PC-9 (cell line): ENCODE measurements around the gene EPHA3.

ENCODE experiments used
- EZH2 ChIP-seq: fragments of 200-600 bp; sonication (generic); IDR thresholded peaks from 2 replicates; pipeline ENCODE4 v1.8.0; 2017; ENCODE audit warnings: antibody characterized with exemption, low read depth
- TF ChIP-seq, protein P1 (sequence below): fragments of 200-600 bp; sonication (generic); conservative IDR thresholded peaks from 2 replicates; pipeline ENCODE4 v1.6.1; 2017; ENCODE audit warnings: mixed run types, antibody characterized with exemption, mild to moderate bottlenecking, moderate library complexity

DNA sequence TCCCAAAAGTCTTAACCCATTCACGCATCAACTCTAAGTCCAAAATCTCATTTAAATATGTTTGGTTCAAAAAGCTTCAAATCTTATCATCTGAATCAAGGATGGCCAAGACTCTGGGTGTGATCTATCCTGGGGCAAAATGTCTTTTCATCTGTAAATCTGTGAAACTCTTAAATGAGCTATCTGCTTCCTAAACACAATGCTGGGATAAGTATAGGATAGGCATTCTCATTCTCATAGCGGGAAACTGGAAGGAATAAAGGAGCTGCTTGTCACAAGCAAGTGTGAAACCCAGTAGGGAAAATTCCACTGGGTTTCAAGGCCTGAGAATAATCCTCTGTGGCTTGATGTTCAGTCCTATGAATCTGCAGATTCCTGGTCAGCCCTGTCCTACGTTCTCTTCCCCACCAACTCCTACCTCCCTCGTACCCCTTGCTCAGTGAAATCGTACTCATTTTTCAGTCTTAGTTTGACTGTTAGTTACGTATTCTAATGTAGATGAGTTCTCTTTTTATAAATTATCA, 156.7 kb downstream of the EPHA3 start:
- TF ChIP-seq, protein P1, sequence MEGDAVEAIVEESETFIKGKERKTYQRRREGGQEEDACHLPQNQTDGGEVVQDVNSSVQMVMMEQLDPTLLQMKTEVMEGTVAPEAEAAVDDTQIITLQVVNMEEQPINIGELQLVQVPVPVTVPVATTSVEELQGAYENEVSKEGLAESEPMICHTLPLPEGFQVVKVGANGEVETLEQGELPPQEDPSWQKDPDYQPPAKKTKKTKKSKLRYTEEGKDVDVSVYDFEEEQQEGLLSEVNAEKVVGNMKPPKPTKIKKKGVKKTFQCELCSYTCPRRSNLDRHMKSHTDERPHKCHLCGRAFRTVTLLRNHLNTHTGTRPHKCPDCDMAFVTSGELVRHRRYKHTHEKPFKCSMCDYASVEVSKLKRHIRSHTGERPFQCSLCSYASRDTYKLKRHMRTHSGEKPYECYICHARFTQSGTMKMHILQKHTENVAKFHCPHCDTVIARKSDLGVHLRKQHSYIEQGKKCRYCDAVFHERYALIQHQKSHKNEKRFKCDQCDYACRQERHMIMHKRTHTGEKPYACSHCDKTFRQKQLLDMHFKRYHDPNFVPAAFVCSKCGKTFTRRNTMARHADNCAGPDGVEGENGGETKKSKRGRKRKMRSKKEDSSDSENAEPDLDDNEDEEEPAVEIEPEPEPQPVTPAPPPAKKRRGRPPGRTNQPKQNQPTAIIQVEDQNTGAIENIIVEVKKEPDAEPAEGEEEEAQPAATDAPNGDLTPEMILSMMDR: no peak
- TF ChIP-seq EZH2: no peak
